Osteoblast (primary cell): Measurements from ENCODE around the gene ANTKMT. TPM values are rescaled to one million over a fixed set of nuclear protein-coding genes. Genes with fewer than 3 reads are reported as not detected.

ENCODE experiments used
- DNase-seq: peaks from one replicate; pipeline ENCODE4 v3.0.0; 2011; ENCODE audit warnings: low spot score, mixed read lengths; ENCODE audit not compliant: insufficient read length; ENCODE audit errors: missing footprints
- H2AFZ ChIP-seq: 2 replicates; pipeline ENCODE4 v1.6.0; 2011; ENCODE audit warnings: mild to moderate bottlenecking, low read length
- H3K27ac ChIP-seq: 2 replicates; pipeline ENCODE4 v1.5.1; 2011; ENCODE audit warnings: mild to moderate bottlenecking, low read depth, low read length, moderate library complexity
- H3K27me3 ChIP-seq: 2 replicates; pipeline ENCODE4 v1.6.0; 2012; ENCODE audit warnings: mild to moderate bottlenecking, control low read depth, inconsistent platforms, low read length, moderate library complexity; ENCODE audit not compliant: insufficient read depth
- H3K36me3 ChIP-seq: 2 replicates; pipeline ENCODE4 v1.5.1; 2011; ENCODE audit warnings: mild to moderate bottlenecking, low read length, control low read depth, moderate library complexity; ENCODE audit not compliant: insufficient read depth
- H3K4me1 ChIP-seq: 2 replicates; pipeline ENCODE4 v1.5.1; 2011; ENCODE audit warnings: mild to moderate bottlenecking, low read length, control low read depth, moderate library complexity; ENCODE audit not compliant: insufficient read depth
- H3K4me2 ChIP-seq: 2 replicates; pipeline ENCODE4 v1.6.0; 2011; ENCODE audit warnings: mild to moderate bottlenecking, low read length; ENCODE audit not compliant: insufficient read depth
- H3K4me3 ChIP-seq: fragments of 200-600 bp; sonication (generic); 3 replicates; pipeline ENCODE4 v1.5.1; 2012; ENCODE audit warnings: mild to moderate bottlenecking, low read length, inconsistent platforms; ENCODE audit not compliant: insufficient read depth
- H3K79me2 ChIP-seq: 2 replicates; pipeline ENCODE4 v1.6.0; 2012; ENCODE audit warnings: mild to moderate bottlenecking, low read length, control low read depth, inconsistent platforms; ENCODE audit not compliant: insufficient read depth
- H3K9me3 ChIP-seq: 2 replicates; pipeline ENCODE4 v1.5.1; 2011; ENCODE audit warnings: low read depth, low read length, control low read depth
- H4K20me1 ChIP-seq: 2 replicates; pipeline ENCODE4 v1.6.0; 2012; ENCODE audit warnings: mild to moderate bottlenecking, low read length, control low read depth; ENCODE audit not compliant: insufficient read depth
- CTCF ChIP-seq: IDR thresholded peaks from 2 replicates; pipeline ENCODE4 v1.5.1; 2011; ENCODE audit warnings: mild to moderate bottlenecking, low read depth, low read length, moderate library complexity; ENCODE audit errors: extremely low read depth
- total RNA-seq: library from RNA; depleted of rRNA; stranded (reverse); fragments of >200 nt; gene quantifications from 2 replicates; pipeline ENCODE4 v1.2.3, GENCODE V29; 2012

Gene ANTKMT
- total RNA-seq, 1 donor, result 21.7 TPM

GRCh38 chr16:680625-680945 is 40.4 kb upstream of the ANTKMT start:
- peaks cover 20% of the 10 kb centered on the region for H3K36me3 ChIP-seq

GRCh38 chr16:680967-681745 is 39.8 kb upstream of the ANTKMT start:
- H4K20me1 ChIP-seq, result peaks cover 34% of the 10 kb centered on the region
- peak overlapping the region; percentile 93 for H3K4me2 ChIP-seq
- H3K79me2 ChIP-seq, result peaks cover 40% of the 10 kb centered on the region
- no peaks in the 10 kb centered on the region for H3K27me3 ChIP-seq
- H3K4me3 ChIP-seq, result peak overlapping the region; percentile 84
- no peak overlapping the region for H2AFZ ChIP-seq
- H3K9me3 ChIP-seq, result no peaks in the 10 kb centered on the region
- peak; percentile 96 for DNase-seq
- peaks cover 20% of the 10 kb centered on the region for H3K36me3 ChIP-seq
- H3K27ac ChIP-seq, result peak overlapping the region; percentile 66
- no peak for TF ChIP-seq CTCF
- peaks cover 26% of the 10 kb centered on the region for H3K4me1 ChIP-seq

More at GRCh38 chr16:680625-680945, 40.4 kb upstream of the ANTKMT start:
- Histone ChIP-seq H3K4me2 (peak overlapping the region; percentile 93), H4K20me1 (peaks cover 34% of the 10 kb centered on the region), H2AFZ (no peak overlapping the region), H3K27me3 (no peaks in the 10 kb centered on the region), H3K4me3 (peak overlapping the region; percentile 84), H3K27ac (peak overlapping the region; percentile 66), H3K4me1 (peaks cover 26% of the 10 kb centered on the region), H3K9me3 (no peaks in the 10 kb centered on the region), H3K79me2 (peaks cover 40% of the 10 kb centered on the region)
- TF ChIP-seq CTCF, result no peak
- no peak for DNase-seq

- no peak overlapping the region for H2AFZ ChIP-seq
- peak overlapping the region; percentile 84 for H3K4me3 ChIP-seq
- no peaks in the 10 kb centered on the region for H3K27me3 ChIP-seq
- peaks cover 20% of the 10 kb centered on the region for H3K36me3 ChIP-seq
- peaks cover 40% of the 10 kb centered on the region for H3K79me2 ChIP-seq
- peak overlapping the region; percentile 93 for H3K4me2 ChIP-seq
- H3K9me3 ChIP-seq, result no peaks in the 10 kb centered on the region
- TF ChIP-seq CTCF, result no peak
- no peak for DNase-seq
- peaks cover 26% of the 10 kb centered on the region for H3K4me1 ChIP-seq
- H4K20me1 ChIP-seq, result peaks cover 34% of the 10 kb centered on the region
- H3K27ac ChIP-seq, result peak overlapping the region; percentile 8
Observed at GRCh38 chr16:681746-682427, 39.1 kb upstream of the ANTKMT start.
